OCI-LY7 (cell line): ENCODE data around the gene FOXO3. TPM values are rescaled to one million over a fixed set of nuclear protein-coding genes. Genes with fewer than 3 reads are reported as not detected.

ENCODE experiments used
- BruUV-seq: library from RNA; stranded (reverse); fragments of 400-500 nt; replicated peaks from 2 replicates; lab custom pipeline; 2021; lab: Mats Ljungman, UMichigan
- CTCF ChIA-PET: fragments of 300-600 bp; sonication (Branson Sonifier 250); formaldehyde crosslinking; loops from one replicate; lab custom pipeline; 2022; ENCODE audit warnings: antibody characterized with exemption; ENCODE audit not compliant: unreplicated experiment; lab: Charles Lee
- POLR2A ChIA-PET: fragments of 300-600 bp; sonication (Branson Sonifier 250); formaldehyde crosslinking; loops from one replicate; lab custom pipeline; 2022; ENCODE audit warnings: antibody characterized with exemption; lab: Charles Lee
- DNase-seq: peaks from one replicate; pipeline ENCODE4 v3.0.0-alpha.2; 2015; ENCODE audit warnings: low spot score
- H2AFZ ChIP-seq: fragments of 200-600 bp; sonication (generic), shearing (Covaris generic); 2 replicates; pipeline ENCODE4 v1.6.1; 2014; ENCODE audit warnings: mild to moderate bottlenecking, antibody characterized with exemption, low read length, moderate library complexity
- H3K27ac ChIP-seq: fragments of 200-600 bp; sonication (generic); 2 replicates; pipeline ENCODE4 v1.5.1; 2014; ENCODE audit warnings: mixed run types, low read depth, mild to moderate bottlenecking, moderate library complexity, low read length, inconsistent platforms; ENCODE audit not compliant: poor library complexity, severe bottlenecking
- H3K36me3 ChIP-seq: fragments of 200-600 bp; sonication (generic); 2 replicates; pipeline ENCODE4 v1.6.1; 2014; ENCODE audit warnings: mild to moderate bottlenecking, antibody characterized with exemption, low read length, moderate library complexity, mixed read lengths; ENCODE audit not compliant: insufficient read depth
- H3K4me1 ChIP-seq: fragments of 200-600 bp; sonication (generic); 2 replicates; pipeline ENCODE4 v1.5.1; 2014; ENCODE audit warnings: mild to moderate bottlenecking, low read length; ENCODE audit not compliant: insufficient read depth, poor library complexity, severe bottlenecking
- H3K4me2 ChIP-seq: fragments of 200-600 bp; sonication (generic); 2 replicates; pipeline ENCODE4 v1.6.1; 2014; ENCODE audit warnings: mild to moderate bottlenecking, low read length
- H3K4me3 ChIP-seq: fragments of 200-600 bp; sonication (generic); 2 replicates; pipeline ENCODE4 v1.5.1; 2014; ENCODE audit warnings: mild to moderate bottlenecking, low read depth, low read length; ENCODE audit not compliant: poor library complexity, severe bottlenecking
- H3K79me2 ChIP-seq: fragments of 200-600 bp; sonication (generic); 2 replicates; pipeline ENCODE4 v1.6.1; 2016; ENCODE audit warnings: low read depth, mild to moderate bottlenecking, low read length, moderate library complexity, mixed read lengths; ENCODE audit not compliant: insufficient read depth
- H3K9me2 ChIP-seq: fragments of 200-600 bp; sonication (generic); 2 replicates; pipeline ENCODE4 v1.6.1; 2016; ENCODE audit warnings: mild to moderate bottlenecking, low read length, mixed read lengths; ENCODE audit not compliant: insufficient read depth
- H3K9me3 ChIP-seq: fragments of 200-600 bp; sonication (generic); 2 replicates; pipeline ENCODE4 v1.6.1; 2014; ENCODE audit warnings: mild to moderate bottlenecking, mixed run types, low read length, mixed read lengths
- H4K20me1 ChIP-seq: fragments of 200-600 bp; sonication (generic); 2 replicates; pipeline ENCODE4 v1.6.1; 2014; ENCODE audit warnings: mild to moderate bottlenecking, antibody characterized with exemption, low read length, moderate library complexity, mixed read lengths; ENCODE audit not compliant: insufficient read depth
- CTCF ChIP-seq: fragments of 200-600 bp; sonication (generic); conservative IDR thresholded peaks from 2 replicates; pipeline ENCODE4 v1.5.1; 2014; ENCODE audit warnings: mild to moderate bottlenecking, antibody characterized with exemption, low read length, moderate library complexity, mixed read lengths
- EZH2phosphoT487 ChIP-seq: fragments of 200-600 bp; sonication (generic); IDR thresholded peaks from 2 replicates; pipeline ENCODE4 v1.6.1; 2018; ENCODE audit warnings: low read depth, borderline replicate concordance, mild to moderate bottlenecking, mixed run types, antibody characterized with exemption, low read length, moderate library complexity, mixed read lengths
- intact Hi-C: fragments of 100-400 bp; cut with micrococcal nuclease; formaldehyde crosslinking; loops from one replicate; pipeline ENCODE4 v1.10.0; 2022; ENCODE audit not compliant: unreplicated experiment
- total RNA-seq, 2 experiments: library from RNA; depleted of rRNA in 1 of 2; stranded (reverse); fragments of >200 nt in 1 of 2; shearing (Covaris generic) in 1 of 2; gene quantifications; 2 replicates each; pipeline ENCODE4 v1.2.3, GENCODE V29; 2014 to 2022

Gene FOXO3
- total RNA-seq, 2 experiments from 2014 or later: 3.8 to 9.9 TPM

- Histone ChIP-seq H2AFZ (no peak overlapping the region), H3K9me3 (no peaks in the 10 kb centered on the region), H3K4me1 (peaks cover 95% of the 10 kb centered on the region), H3K36me3 (no peaks in the 10 kb centered on the region), H3K4me3 (no peak overlapping the region), H3K4me2 (peak overlapping the region; percentile 28), H3K79me2 (peaks cover 28% of the 10 kb centered on the region; the same call in 1 of the 2 replicates), H3K9me2 (no peaks in the 10 kb centered on the region), H4K20me1 (no peaks in the 10 kb centered on the region), H3K27ac (no peak overlapping the region)
- ChIA-PET POLR2A (interaction anchor here (0.5 to 1.1 kb wide), 6 partner anchors 15 to 168 kb away, joined by 3 to 5 read pairs (median 3); no protein-coding TSS in a partner anchor), CTCF (no interaction called here)
- DNase-seq: no peak
- intact Hi-C loops: no loop called here
- BruUV-seq: no TSS peak
- no peak for TF ChIP-seq EZH2phosphoT487
- no peak for TF ChIP-seq CTCF
Observed at GRCh38 chr6:108594640-108595039, 33.9 kb downstream of the FOXO3 start.

GRCh38 chr6:108596956-108597355 is 36.2 kb downstream of the FOXO3 start:
- ChIA-PET CTCF (interaction anchor here (1.6 kb wide), 1 partner anchor 187 kb away, joined by 3 read pairs; no protein-coding TSS in a partner anchor), POLR2A (interaction anchor here (0.6 to 1.9 kb wide), 4 partner anchors 7 to 390 kb away, joined by 3 to 10 read pairs (median 6); no protein-coding TSS in a partner anchor)
- peaks cover 71% of the 10 kb centered on the region for H3K4me1 ChIP-seq
- no peaks in the 10 kb centered on the region for H3K9me3 ChIP-seq
- peak; percentile 24 for DNase-seq
- no peak overlapping the region for H3K27ac ChIP-seq
- no peaks in the 10 kb centered on the region for H3K9me2 ChIP-seq
- no peaks in the 10 kb centered on the region for H4K20me1 ChIP-seq
- BruUV-seq: no TSS peak
- H2AFZ ChIP-seq: no peak overlapping the region
- peak overlapping the region; percentile 41 for H3K4me2 ChIP-seq
- intact Hi-C loops: no loop called here
- H3K4me3 ChIP-seq: no peak overlapping the region
- H3K36me3 ChIP-seq: no peaks in the 10 kb centered on the region
- no peak for TF ChIP-seq CTCF
- H3K79me2 ChIP-seq: peaks cover 10% of the 10 kb centered on the region; the same call in 1 of the 2 replicates

- Histone ChIP-seq H3K4me2 (peak overlapping the region; percentile 41), H3K79me2 (peaks cover 10% of the 10 kb centered on the region; the same call in 1 of the 2 replicates), H3K4me3 (no peak overlapping the region), H3K9me2 (no peaks in the 10 kb centered on the region), H3K4me1 (peaks cover 64% of the 10 kb centered on the region), H3K27ac (no peak overlapping the region), H2AFZ (no peak overlapping the region), H4K20me1 (no peaks in the 10 kb centered on the region), H3K36me3 (no peaks in the 10 kb centered on the region), H3K9me3 (no peaks in the 10 kb centered on the region)
- intact Hi-C loops: no loop called here
- no peak for TF ChIP-seq EZH2phosphoT487
- TF ChIP-seq CTCF: no peak
- CTCF ChIA-PET: interaction anchor here (1.1 to 1.6 kb wide), 3 partner anchors 9 to 186 kb away, joined by 3 read pairs; no protein-coding TSS in a partner anchor
- peak; percentile 35 for DNase-seq
- POLR2A ChIA-PET: interaction anchor here (0.5 to 1.9 kb wide), 7 partner anchors 8 to 318 kb away, joined by 3 to 10 read pairs (median 4); no protein-coding TSS in a partner anchor
- BruUV-seq: no TSS peak
Observed at GRCh38 chr6:108597572-108598304, 37.0 kb downstream of the FOXO3 start.
